ENCODE results near the gene WNT7B.

The WNT7B gene

DNA sequence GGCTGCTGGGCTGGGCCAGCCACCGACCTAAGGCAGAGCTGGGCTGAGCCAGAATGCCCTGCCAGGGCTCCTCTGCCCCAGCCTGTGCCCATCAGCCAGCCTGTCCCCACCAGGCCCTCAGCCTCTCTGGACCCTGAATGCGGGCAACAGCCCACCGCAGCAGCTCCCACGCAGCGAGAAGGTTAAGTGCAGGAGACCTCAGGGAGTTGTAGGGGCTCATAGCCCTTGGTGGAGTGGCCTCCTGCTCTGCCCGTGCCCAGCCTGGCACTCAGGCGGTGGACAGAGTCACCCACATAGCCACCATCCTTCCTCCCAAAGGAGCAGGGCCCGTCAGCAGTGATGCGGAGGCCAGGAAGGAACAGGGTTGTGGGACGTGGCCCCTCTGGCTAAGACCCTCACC, 19.1 kb downstream of the WNT7B start:
- no peak for DNase-seq (ENCODE audit: low read depth, low spot score)

DNA sequence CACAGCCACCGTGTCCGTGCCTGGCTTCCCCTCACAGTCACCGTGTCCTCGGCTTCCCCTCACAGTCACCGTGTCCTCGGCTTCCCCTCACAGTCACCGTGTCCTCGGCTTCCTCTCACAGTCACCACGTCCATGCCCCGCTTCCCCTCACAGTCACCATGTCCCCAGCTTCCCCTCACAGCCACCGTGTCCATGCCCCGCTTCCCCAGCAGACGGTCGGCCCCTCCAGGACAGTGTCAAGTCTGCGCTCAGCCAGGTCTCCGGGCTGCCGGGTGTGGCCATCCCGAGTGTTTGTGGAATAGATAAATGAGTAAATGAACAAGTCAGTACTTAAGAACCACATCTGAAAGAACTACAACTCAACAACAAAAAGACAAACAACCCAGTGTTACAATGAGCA, 23.8 kb downstream of the WNT7B start:
- DNase-seq (ENCODE audit: low read depth, low spot score), result no peak

DNA sequence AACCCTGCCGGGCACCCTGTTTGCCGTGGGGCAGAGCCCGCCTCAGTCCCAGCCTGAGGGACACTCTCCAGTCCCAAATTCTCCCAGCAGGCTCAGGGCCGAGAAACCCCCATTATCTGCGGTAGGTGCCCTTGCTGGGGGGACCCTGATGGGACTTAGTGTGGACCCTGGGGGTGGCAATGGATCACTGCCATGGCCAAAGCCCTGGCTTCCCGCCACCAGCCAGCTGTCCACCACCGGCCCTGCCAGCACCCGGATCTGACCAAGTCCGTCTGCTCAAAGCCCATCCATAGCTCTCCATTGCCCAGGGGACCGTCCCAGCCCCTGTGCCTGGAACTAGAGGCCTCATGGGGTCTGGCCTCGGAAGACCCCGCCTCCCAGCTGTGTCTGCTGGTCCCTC, 24.4 kb downstream of the WNT7B start:
- no peak for DNase-seq (ENCODE audit: low read depth, low spot score)

DNA sequence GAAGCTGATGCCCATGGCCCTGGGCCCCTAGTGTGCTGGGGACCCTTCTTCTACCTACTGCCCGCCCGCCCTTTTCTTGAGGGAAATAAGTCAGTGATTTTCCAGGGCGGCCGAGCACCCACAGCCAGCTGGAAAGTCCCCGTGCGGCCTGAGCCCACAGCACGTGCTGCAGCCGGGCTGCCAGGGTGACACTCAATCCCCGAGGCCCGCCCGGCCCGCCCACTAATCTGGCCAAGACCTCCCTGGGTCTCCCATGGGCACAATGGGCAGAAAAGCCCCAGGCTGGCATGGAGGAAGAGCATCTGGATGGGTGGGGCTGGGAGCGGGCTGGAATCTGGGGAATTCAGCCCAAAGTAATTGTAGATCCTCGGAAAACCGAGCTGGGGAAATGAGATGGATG, 24.8 kb downstream of the WNT7B start:
- DNase-seq (ENCODE audit: low read depth, low spot score), result no peak

DNA sequence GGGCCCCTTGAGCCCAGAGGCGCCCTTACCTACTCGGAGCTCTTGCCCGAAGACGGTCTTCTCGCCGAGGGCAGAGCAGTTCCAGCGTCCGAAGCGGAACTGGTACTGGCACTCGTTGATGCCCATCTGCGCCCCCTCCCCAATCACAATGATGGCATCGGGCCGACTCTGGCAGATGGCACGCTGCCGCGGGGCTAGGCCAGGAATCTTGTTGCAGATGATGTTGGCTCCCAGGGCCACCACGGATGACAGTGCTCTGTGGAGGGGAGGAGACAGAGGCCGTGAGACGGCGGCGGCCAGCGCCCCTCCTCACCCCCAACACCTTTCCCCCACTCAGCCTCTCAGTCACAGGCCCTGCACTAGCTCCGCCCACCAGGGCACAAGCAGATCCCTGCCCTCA, 27.1 kb downstream of the WNT7B start:
- DNase-seq (ENCODE audit: low read depth, low spot score), result no peak

DNA sequence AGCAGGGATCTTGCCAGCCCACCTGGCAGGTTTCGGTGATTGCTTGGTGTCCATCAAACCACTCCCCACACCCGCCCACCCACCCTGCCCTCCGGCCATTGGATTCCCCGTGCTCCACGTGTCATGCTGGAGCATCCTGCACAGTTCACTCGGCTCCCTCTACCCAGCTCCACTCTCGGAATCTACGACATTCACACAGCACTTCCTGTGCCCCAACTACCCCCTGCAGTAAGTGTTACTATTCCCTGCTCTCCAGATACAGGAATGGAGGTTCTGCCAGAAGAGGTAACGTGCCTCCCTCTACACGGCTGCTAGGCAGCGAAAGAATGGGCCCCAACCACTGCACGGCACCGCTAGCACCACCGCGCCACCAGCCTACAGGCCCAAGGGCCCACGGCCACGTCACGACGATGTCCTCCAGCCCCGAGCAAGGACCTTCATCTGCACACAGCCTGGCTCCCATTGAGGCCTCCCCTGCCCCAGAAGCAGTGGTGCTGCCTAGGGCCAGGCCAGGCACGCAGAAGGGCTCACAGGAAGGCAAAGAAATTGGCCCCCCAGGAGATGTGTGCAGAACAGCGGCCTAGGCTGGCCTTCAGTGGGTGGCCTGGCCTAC, 27.6 kb downstream of the WNT7B start:
- no peak for DNase-seq (ENCODE audit: low read depth, low spot score)

DNA sequence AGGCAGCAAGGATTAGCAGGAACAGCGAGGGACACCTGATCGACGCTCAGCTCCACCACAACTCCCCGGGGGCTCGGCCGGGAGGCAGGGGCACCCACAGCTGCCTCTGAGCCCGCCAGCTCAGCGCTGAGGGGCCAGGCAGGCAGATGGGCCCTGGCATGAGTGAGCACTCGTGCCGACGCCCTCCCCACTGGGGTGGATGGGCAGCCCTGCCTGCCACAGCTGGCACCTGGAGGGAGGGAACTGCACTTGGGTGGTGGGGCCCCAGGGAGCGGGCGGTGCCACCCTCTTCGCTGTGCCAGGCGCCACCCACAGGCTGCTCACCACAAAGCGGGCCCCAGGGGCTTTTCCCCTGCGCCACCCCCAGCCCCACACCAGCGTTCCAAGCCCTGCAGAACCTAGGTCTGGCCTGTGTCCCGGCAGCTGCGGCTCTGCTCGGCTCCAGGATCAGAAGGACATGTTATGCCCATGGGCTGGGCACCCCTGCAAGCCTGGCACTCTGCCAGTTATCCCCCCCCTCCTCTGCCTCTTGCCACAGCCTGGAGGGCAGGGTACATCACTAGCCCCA, 28.8 kb downstream of the WNT7B start:
- no peak for DNase-seq (ENCODE audit: low read depth, low spot score)

DNA sequence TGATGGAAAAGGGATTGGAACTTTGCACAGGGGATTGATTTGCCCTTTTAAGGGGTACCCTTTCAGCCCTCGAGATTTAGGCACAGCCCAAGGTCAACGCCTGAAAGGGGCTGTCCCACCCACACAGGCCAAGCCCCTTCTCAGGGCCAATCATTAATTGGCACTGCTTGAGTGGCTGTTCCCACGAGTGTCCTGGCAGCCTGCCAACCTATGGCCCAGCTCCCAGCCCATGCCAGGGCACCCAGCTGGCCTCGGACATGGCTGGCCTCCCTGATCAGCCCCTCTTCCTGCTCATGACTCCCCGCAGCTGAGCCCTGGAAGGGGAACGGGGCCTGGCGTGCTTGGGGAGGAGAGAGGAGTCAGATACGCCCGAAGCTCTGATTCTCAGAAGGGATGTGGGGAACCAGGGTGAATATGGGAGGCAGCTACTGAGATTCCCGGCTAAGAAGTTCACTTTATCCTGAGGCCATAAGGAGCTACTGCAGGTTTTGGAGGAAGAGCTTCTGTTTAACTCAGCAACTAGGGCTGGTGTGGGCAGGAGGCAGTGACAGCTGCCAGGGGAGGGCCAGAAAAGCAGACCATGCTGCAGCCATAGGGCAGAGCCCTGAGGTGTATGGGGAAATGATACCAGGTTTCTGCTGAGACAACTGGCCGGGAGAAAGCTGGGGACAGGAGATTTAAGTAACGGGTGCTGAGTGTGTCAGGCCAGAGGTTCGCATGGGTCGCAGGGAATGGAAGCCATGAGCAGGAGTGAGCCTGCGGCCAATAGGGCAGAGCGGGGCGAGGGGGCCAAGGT, 30.0 kb downstream of the WNT7B start:
- DNase-seq (ENCODE audit: low read depth, low spot score), result no peak

DNA sequence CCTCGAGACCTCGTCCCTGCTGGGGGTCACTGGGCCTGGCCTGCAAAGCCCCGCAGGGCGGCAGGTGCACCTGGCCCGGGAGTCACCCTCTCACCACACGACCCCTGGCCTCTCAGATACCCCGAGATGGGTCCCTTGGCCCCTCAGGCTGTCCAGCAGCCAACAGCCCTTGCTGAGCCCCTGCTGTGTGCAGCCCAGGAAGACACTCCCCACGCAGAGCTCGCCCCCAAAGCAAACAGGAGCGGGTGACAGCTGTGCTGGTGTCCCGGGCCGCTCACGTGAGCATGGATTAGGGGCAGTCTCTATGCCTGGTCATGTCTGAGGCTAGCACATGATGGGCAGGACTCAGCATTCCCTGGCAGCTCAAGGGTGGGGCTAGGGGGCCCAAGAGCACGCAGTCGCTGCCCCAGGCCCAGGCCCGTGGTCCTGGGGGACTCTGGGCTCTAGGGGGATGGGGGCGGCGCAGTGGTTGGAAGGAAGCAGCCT, 31.3 kb downstream of the WNT7B start:
- no peak for DNase-seq (ENCODE audit: low read depth, low spot score)

DNA sequence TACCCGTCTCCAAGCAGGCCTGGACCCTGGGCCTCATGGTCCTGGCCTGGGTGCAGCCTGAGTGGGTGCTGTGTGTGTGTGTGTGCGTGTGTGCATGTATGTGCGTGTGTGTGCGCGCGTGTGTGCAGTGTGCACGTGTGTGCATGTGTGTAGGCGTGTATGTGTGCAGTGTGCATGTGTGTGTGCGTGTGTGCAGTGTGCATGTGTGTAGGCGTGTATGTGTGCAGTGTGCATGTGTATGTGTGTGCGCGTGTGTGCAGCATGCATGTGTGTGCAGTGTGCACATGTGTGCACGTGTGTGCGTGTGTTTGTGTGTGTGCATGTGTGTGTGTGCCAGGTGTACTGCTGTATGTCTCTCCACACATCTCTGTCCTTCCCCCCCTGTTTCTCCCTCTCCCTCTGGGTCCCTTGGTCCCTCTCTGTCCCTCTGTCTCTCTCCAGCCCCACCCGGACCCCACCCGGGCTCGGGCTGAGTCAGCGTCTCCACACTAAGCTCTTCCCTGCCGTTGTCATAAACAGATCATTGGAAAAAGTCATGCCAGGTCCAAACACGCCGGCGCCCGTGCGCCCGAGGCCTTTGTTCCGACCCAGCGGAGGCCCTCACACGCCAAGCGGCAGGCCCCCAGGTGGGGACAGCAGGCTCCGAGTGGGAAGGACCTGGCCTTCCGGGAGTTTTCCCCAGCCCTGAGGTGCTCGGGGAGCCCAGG, 34.0 kb downstream of the WNT7B start:
- DNase-seq (ENCODE audit: low read depth, low spot score), result no peak

DNA sequence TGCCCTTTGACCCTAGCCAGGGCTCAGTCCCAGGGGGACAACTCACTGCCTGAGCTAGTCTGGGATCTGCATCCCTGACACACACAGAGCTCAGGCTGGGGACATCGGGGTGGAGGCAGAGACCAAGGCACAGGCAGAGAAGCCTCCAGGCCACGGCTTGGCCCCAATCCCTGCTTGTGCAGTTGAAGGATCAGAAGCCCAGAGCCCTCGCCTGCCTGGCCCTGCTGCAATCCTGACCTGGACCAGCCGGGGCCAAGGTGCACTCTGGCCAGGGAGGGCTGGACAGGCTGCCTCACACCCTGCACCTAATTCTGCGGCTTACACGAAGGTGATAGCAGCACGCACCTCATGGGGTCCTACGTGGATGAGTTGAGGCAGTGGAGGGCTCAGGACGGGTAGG, 34.6 kb downstream of the WNT7B start:
- DNase-seq (ENCODE audit: low read depth, low spot score), result no peak

DNA sequence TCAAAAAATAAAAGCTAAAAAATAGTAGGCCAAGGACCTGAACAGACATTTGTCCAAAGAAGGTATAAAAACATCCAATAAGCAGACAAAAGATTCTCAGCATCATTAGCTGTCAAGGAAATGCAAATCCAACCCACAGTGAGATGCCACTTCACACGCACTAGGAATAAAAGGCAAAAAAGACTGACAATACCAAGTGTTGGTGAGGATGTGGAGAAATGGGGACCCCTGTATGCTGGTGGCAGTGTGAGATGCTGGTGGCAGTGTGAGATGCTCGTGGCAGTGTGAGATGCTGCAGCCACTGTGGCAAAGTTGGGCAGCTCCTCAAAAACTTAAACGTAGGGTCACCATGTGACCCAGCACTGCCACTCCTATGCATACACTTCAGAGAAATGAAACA, 38.0 kb downstream of the WNT7B start:
- DNase-seq (ENCODE audit: low read depth, low spot score), result no peak

DNA sequence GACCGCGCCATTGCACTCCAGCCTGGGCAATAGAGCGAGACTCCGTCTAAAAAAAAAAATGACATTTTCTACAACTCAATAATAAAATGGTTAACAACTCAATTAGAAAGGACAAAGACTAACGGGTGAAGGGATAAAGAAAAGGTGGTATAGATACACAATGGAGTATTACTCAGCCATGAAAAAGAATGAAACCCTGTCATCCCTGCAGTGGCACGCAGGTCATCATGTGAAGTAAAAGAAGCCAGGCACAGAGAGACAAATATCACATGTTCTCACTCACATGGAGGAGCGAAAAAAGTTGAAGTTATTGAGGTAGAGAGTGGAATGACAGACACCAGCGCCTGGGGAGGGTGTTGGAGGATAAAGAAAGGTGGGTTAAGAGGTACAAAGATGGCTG, 39.0 kb downstream of the WNT7B start:
- no peak for DNase-seq (ENCODE audit: low read depth, low spot score)

DNA sequence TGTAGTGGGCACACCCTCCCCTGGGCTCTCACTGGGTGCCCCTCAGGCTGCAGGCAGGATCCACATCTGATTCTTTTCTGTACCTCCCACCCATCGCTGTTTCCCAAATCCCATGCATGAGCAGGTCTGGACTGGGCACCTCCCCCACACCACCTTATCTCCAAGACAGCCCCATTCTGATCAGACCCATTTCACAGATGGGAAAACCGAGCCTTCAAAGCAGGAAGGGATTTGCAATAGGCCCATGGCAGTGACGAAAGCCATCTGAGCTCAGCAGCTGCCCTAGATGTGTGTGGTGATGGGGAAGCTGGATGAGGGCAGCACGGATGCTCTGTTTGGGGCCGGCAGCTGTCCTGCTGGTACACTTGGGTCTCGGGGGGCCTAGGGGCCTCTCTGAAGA, 41.4 kb downstream of the WNT7B start:
- DNase-seq (ENCODE audit: low read depth, low spot score), result no peak

DNA sequence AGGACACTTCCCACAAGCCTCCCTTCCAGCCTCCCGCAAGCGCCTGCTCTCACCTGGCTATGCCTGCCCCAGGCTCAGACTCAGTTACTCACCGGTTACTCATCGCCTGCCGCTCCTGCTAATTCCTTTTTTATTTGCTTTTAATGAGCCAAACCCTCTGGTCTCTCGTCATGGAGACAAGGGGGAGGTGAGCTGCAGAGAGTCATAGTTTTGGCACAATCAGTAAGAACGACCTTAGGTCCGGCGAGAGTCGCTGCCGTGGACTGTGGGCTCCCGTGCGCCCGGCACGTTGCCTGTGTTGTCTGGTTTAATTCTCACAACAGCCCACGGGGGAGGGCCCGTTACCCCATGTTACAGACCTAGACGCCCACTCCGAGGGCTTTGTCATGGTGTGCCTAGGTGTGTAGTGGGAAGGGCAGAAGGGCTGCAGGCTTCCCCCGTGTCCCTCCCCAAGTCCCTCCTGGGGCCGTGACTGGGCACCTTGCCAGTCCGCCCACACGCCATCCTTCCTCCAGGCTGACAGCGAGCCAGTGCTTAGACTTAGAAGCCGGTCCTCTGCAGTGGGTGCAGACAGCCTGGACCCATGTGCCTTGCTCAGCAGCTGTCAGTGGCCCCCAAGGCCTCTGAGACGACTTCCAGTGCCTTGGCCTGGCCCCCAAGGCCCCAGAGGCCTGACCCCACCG, 42.2 kb downstream of the WNT7B start:
- DNase-seq (ENCODE audit: low read depth, low spot score), result peak; percentile 93

DNA sequence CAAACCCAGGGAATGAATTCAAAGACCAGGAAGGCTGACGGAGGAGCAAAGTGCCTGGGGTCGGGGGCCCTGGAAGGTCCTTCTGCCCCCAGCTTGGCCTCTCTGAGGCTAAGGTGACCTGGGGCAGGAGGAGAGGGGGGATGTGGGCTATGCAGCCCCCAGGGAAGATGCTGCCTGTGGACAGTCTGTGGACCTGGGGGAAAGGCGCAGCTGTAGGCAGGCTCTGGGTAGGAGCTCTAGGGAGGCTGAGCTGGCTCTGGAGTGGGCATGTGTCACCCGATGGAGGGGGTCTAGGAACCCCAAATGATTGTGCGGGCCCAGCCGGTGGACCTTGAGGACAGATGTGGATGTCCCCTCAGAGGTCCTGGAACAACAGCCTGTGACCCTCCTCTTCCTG, 42.8 kb downstream of the WNT7B start:
- DNase-seq (ENCODE audit: low read depth, low spot score), result no peak

DNA sequence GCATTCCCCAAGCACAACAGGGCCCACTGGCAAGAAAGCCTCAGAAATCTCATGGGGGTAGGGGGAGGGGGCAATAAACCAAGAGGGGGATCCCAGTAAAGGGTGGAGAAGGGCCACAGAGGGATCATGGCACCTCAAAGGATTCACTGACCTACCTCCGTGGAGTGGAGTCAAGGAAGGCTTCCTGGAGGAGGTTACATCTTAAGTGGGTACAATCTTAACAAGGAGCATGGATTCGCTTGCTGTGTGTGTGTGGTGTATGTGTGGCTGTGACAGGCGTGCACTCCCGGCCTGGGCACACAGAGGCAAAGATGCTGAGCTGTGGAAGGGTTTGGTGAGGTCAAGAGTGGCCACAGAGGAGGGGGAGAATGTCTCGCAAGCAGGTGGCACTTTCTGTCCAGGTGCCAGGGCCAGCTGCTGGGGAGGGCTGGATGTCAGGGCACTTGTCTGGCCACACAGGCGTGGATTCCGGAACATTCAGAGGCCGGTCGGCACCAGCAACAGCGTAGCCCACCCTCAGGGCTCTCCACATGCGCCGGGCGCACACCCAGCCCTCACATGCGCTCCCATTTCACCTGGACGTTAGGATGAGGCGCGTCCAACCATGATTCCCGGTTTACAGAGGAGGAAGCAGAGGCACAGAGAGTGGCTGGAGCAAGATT, 43.3 kb downstream of the WNT7B start:
- DNase-seq (ENCODE audit: low read depth, low spot score), result no peak

DNA sequence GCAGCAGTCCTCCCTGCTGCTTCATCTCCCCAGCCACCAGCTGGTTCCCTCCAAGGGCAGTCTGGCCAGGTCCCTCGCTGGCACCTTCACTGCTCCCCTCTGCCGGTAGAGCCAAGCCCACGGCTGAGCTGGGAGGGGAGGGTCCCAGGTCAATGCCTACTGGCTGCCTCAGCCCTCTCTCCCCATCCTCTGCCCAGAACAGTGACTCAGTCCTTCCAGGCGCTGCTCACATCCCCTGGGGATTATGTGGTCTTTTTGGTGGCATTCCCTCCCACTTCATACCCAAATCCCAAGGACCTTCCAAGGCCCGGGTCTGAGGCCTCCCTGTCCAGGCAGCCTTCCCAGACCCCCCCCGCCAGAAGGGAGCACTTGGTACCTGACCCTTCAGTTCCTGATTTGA, 44.9 kb downstream of the WNT7B start:
- DNase-seq (ENCODE audit: low read depth, low spot score), result peak; percentile 85

DNA sequence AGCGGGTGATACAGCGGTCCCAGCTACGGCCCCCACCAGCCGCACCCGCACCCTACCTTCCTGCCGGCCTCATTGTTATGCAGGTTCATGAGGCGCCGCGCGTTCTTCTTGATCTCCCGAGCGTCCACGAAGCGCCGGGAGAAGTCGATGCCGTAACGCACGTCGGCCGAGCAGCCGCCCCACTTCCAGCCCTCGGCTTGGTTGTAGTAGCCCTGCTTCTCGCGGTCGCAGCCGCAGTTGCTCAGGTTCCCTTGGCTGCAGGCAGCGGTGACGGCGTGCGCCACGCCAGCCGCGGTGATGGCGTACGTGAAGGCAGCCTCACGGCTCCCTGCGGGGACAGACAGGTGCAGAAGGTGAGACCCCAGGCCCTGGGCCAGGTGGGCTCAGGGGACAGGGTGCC, 45.9 kb downstream of the WNT7B start:
- DNase-seq (ENCODE audit: low read depth, low spot score), result no peak

DNA sequence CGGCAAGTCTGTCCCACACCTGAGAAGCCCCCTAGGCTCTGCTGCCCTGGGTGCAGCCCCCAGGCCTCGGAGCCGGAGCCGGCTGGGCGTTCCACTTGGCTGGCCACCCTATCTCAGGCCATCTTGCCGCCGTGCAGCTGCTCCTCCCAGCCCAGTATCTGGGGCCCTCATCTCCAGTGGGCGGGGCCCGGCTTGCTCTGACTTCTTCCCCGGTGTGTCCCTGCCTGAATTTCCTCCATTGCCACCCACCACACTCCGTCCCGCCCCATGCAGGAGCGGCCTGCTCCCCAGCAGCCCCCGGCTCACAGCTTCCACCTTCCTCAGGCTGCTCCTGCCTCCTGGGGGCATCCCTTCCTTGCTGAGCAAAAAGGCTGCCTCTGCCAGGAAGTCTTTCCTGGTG, 46.6 kb downstream of the WNT7B start:
- no peak for DNase-seq (ENCODE audit: low read depth, low spot score)

DNA sequence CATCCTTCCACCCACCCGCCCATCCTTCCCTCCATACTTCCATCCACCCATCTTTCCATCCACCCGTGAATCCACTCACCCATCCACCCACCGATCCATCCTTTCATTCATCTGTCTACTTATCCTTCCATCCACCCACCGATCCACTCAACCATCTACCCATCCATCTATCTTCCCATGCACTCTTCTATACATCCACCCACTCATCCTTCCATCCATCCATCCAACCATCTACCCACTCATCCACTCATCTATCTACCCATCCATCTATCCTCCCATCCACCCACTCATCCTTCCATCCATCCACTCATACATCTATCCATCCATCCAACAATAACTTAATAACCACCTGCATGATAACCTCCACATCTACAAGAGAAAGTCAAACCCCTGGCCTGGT, 47.3 kb downstream of the WNT7B start:
- no peak for DNase-seq (ENCODE audit: low read depth, low spot score)

Measured in astrocyte of the hippocampus (primary cell).